GM19043 (cell line): ENCODE data around the gene BRF1.

ENCODE experiments used
- ATAC-seq: cut with Tn5 transposase; IDR thresholded peaks from one replicate; pipeline ENCODE4 v1.9.1; 2021; ENCODE audit warnings: low read depth; ENCODE audit not compliant: unreplicated experiment

BRF1 gene

GRCh38 chr14:105213361-105213760, 87.4 kb downstream of the BRF1 start:
- no peak for ATAC-seq

DNA sequence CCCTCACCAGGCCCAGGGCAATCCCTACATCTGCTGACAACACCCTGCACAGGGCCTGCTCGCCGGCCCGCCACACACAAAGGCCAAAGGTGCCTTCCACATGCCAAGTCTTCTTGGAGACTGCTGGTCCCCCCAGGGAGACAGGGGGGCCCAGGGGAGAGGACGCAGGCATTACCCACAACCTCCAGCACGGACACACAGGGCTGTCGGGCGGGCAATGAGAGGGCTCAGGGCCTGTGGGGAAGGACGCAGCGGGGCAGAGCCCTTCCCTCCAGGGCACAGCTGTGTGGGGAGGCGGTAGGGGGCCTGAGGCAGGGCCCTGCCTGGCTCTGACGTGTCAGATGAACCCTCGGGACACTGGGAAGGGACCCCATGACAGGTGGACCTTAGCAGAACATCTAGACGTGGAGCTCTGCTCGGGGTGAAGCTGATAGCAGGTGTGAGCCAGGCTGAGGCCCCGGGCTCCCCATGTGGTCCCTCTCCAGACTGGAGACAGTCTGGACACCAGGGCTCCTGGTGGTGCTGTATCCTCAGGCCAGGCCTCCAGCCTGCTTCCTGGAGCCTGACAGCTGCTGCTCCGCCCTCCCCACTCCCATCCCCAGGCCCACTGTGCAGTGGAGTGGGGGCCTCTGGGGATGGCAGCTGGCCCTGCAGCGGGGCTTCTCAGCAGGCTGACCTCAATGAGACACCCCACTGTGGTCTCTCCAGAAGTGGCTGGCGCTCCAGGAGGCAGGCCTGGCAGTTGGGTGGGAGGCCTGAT, 88.1 kb downstream of the BRF1 start:
- no peak for ATAC-seq

GRCh38 chr14:105211758-105212089, 89.1 kb downstream of the BRF1 start:
- ATAC-seq, result no peak

DNA sequence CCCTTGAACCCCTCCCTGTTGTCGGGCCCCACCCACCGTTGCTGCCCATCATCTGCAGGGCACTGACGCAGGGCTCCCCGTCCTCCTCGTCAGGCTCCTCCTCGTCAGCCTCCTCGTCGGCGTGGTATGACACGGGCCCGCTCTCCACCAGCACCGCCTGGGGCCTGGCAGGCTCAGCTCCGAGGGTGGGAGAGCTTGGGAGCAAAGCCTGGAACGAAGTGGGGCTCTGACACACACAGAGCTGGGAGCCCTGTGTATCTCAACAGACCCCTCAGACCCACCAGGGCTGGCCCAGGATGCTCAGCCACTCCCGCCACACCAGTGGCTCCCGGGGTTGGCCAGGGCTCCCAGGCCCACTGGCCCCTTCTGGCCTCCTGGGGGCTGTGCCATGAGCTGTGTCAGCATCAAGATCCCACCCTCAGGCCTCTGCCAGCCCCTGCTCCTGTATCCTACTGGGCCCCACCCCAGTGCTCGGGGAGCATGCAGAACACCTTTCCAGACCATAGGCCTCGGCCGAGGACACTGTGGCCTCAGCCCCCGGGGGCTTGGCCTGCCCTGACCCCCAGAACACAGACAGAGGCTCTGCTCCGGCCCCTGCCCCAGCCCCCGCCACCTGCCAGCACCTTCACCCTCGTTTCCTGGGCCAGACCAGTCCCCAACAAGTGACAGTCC, 89.6 kb downstream of the BRF1 start:
- no peak for ATAC-seq

GRCh38 chr14:105210266-105211025, 90.4 kb downstream of the BRF1 start:
- no peak for ATAC-seq

DNA sequence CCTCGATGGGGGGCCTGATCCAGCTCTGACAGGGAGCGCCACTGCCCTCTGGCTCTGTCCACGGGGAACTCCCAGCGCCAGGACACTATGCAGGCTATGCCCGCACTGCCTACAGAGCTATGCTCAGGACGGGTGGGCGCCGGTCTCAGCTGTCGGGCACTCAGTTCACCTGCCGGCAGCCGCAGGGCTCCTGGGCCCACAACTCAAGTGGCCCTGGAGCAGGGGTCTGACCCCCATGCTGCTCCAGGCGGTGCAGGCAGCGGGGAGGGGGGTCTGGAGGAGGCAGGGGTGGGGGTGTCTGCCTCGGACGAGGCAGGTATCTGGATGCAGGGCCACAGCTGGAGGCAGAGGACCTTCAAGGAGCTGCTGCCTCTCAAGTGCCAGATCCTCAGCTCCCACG, 91.2 kb downstream of the BRF1 start:
- no peak for ATAC-seq

GRCh38 chr14:105209091-105209490, 91.7 kb downstream of the BRF1 start:
- no peak for ATAC-seq

GRCh38 chr14:105208738-105209075, 92.1 kb downstream of the BRF1 start:
- no peak for ATAC-seq

DNA sequence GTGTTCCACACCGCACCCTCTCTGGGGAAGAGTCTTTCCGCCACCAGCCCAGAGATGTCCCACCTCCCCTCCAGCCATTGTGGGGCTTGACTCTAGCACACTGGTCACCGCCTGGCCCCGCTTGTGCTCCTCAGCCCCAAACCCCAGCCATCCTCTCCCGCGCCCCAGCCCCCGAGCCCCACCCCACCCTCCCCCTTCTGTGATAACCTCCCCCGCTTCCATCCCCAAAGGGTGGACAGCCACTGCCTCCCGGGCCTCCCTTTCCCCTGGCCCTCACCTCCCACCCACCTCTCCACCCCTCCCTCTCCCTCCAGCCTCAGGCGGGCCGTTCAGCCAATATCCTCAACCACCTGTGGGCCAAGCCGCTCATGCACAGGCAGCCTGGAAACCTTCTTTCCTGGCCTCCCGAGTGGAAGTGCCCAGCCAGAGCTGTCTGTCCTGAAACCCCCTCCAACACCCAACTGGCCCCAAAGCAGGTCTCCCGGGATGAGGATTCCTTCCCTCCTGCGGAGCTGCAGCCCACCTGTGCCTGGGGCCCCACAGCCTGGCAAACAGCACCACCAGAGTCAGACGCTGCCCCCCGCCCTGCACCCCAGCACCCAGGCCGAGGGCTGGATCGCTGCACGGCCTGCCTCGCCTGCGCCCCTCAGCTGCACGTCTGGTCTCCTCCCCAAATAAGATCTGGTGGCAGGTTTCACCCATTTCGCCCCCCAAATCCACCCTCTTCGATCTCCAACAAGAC, 92.6 kb downstream of the BRF1 start:
- ATAC-seq, result no peak

GRCh38 chr14:105207460-105207901, 93.3 kb downstream of the BRF1 start:
- no peak for ATAC-seq

DNA sequence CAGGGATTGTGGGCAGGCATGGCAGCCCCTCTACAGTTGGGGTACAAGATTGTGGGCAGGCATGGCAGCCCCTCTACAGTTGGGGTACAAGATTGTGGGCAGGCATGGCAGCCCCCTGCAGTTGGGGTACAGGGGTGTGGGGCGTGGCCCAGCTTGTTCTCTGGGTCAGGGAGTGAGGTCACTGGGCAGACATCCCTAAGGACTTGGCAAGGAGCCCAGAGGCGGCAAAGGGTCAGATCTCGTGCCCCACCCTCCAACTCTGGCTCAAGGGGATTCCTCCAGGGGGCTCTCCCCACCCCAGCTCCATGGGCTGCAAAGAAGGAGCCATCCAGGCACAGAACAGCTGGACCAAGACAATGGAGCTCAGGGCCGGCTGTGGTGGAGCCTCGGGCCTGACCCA, 93.9 kb downstream of the BRF1 start:
- no peak for ATAC-seq

DNA sequence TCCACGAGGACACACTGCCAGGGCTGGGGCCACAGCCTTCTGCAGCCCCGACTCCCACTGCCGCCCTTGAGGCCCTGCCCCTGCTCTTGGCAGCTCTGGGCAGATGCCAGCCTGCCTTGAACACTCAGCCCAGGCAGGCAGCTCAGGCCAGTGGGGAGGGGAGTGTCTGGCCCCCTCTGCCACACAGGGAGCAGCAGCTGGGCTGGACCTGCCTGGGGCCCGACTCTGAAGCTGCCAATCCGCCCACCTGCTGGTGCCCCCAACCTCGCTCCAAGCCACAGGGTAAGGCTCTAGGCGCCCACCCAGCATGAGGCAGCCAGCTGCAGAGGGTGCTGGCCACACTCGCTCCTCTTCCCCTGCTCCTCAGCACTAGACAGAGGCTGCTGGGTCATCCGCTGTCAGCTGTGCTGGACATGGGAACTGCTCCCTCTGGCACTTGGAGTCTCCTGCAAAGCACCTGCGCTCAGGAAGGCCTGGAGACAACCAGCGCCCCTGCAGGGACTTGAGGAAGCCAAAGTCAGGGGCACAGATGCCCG, 95.1 kb downstream of the BRF1 start:
- ATAC-seq, result no peak

DNA sequence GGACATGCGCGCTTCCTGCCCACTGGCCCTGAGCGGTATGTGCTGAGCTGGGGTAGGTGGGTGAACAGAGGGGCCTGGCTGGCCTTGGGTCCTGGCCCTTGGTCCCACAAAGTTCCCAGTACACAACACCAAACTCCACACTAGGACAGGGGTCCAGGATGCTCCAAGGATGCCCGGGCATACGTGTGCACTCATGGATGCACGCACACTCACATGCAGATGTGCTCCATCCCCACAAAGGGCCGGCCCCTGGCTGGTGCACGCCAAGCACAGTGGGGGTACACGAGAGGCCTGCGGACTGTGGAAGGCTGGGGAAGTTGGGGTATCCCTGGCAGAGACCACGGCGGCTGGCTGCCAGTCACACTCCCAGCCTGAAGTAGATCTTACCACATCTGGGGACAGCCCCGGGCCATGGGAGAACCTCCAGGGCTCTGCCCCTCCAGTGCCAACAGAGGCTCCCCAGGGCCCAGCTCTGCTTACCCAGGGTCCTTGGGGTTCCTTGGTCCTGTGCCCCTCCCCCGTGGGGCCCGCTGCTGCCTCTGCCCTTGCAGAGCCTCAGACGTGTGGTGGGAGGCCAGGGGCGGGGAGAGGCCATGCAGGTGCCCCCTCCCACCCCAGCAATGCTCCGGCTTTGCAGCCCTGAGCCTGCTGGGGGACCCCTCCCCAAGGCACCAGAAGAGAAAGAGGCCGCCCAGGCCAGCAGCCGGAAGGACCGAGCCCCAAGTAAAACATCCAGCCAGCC, 95.7 kb downstream of the BRF1 start:
- no peak for ATAC-seq

- no peak for ATAC-seq
Observed at GRCh38 chr14:105204206-105204930, 96.4 kb downstream of the BRF1 start.

GRCh38 chr14:105203701-105204100, 97.1 kb downstream of the BRF1 start:
- no peak for ATAC-seq

DNA sequence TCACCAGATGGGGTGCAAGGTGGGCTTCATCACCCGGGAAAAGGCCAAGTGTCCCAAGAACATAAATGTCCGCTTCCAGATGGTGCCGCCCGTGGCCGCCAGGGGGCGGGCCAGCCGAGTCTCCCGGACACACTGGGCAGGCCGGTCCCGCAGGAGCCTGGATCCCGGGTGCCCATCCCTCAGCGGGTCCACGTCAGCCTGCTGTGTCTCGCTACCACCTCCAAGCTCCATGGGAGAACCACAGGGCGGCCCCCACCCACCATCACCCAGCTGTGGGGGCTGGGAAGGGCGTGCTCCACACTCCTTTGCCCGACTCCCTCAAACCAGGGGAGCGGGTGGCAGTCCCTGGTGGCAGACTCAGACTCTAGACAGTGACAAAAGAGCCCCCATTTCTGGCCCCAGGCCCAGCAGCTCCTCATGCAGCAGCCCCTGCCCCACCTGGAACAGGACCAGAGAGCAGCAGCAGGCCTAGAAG, 97.7 kb downstream of the BRF1 start:
- no peak for ATAC-seq

DNA sequence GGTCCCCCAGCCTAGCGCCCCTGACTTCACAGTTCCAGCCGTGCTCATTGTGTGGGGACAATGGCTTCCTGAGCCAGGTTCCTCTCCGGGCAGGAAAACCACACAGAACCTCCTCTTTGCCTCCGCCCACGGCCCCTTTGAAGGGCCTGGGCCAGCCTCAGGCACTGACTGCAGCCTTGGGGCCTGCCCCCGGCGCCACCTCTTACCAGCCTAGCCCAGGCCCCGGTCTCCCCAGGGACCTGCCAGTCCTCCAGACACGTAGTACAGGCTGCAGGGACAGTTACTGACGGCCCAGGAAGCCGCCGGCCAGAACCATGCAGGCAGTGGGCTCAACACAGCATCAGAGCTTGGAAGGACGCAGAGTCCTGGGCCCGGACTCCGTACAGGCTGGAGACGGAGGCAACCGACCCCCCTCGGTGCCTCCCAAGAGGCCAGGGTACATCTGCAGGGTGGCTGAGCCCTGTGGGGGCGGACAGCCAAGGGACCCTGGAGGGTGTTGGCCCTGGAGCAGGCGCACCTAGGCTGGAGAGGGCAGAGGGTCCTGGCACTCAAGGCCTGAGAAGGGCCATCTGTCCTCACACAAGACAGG, 98.8 kb downstream of the BRF1 start:
- no peak for ATAC-seq

GRCh38 chr14:105201156-105201924, 99.5 kb downstream of the BRF1 start:
- no peak for ATAC-seq
